Panc1 (cell line): ENCODE results near the gene ABCC3. TPM values are rescaled to one million over a fixed set of nuclear protein-coding genes. Genes with fewer than 3 reads are reported as not detected.

Experiments used
- ATAC-seq: fragments of 200-7000 bp; cut with Tn5 transposase; 2 replicates; pipeline ENCODE4 v1.9.1; 2020; ENCODE audit warnings: mild to moderate bottlenecking, moderate library complexity
- BruUV-seq: library from RNA; stranded (reverse); fragments of 400-500 nt; replicated peaks from 2 replicates; lab custom pipeline; 2021; lab: Mats Ljungman, UMichigan
- CTCF ChIA-PET: fragments of 300-600 bp; sonication (Branson Sonifier 250); formaldehyde crosslinking; loops from one replicate; lab custom pipeline; 2022; ENCODE audit warnings: antibody characterized with exemption; lab: Charles Lee
- POLR2A ChIA-PET: fragments of 300-600 bp; sonication (Branson Sonifier 250); formaldehyde crosslinking; loops from one replicate; lab custom pipeline; 2022; ENCODE audit warnings: antibody characterized with exemption; lab: Charles Lee
- DNase-seq: peaks from one replicate; pipeline ENCODE4 v3.0.0-alpha.2; 2010; ENCODE audit warnings: low read depth, low spot score
- H3K27ac ChIP-seq: 2 replicates; pipeline ENCODE4 v1.5.1; 2011; ENCODE audit warnings: mild to moderate bottlenecking, low read length, inconsistent platforms
- H3K27me3 ChIP-seq: fragments of 200-500 bp; sonication (Bioruptor generic); 2 replicates; pipeline ENCODE4 v1.6.0; 2014; ENCODE audit warnings: low read length, inconsistent platforms; ENCODE audit not compliant: control insufficient read depth, insufficient read depth
- H3K36me3 ChIP-seq: fragments of 200-500 bp; sonication (Bioruptor generic); 2 replicates; pipeline ENCODE4 v1.5.1; 2014; ENCODE audit warnings: inconsistent platforms, mild to moderate bottlenecking, low read length, moderate library complexity; ENCODE audit not compliant: control insufficient read depth, insufficient read depth
- H3K4me1 ChIP-seq: 2 replicates; pipeline ENCODE4 v1.5.1; 2011; ENCODE audit warnings: inconsistent platforms, mild to moderate bottlenecking, low read length, moderate library complexity; ENCODE audit not compliant: control insufficient read depth, insufficient read depth
- H3K4me3 ChIP-seq, 2 experiments: 2 replicates each; pipeline ENCODE4 v1.5.1; 2011 to 2012; ENCODE audit warnings: low read depth in 2 of 2, low read length in 2 of 2, mild to moderate bottlenecking in 2 of 2, inconsistent platforms in 1 of 2, moderate library complexity in 1 of 2
- H3K9me3 ChIP-seq: fragments of 200-500 bp; sonication (Bioruptor generic); 2 replicates; pipeline ENCODE4 v1.5.1; 2014; ENCODE audit warnings: low read depth, mild to moderate bottlenecking, inconsistent platforms, low read length, moderate library complexity; ENCODE audit not compliant: control insufficient read depth, insufficient read depth
- POLR2AphosphoS5 ChIP-seq: IDR thresholded peaks from 2 replicates; pipeline ENCODE4 v1.6.1; 2012; ENCODE audit warnings: mild to moderate bottlenecking, low read depth, low read length, moderate library complexity
- SIN3A ChIP-seq: IDR thresholded peaks from 2 replicates; pipeline ENCODE4 v1.6.1; 2012; ENCODE audit warnings: low read depth, mild to moderate bottlenecking, low read length, moderate library complexity, borderline replicate concordance; ENCODE audit not compliant: insufficient read depth
- TCF7L2 ChIP-seq: IDR thresholded peaks from 2 replicates; pipeline ENCODE4 v1.6.1; 2011; ENCODE audit warnings: mild to moderate bottlenecking, low read depth, low read length, inconsistent platforms
- in situ Hi-C: cut with HindIII; loops from 2 replicates; pipeline ENCODE4 v1.10.0; 2016; ENCODE audit warnings: low sequenced_read_pairs, low pct_unique_long_range_greater_than_20kb
- intact Hi-C: fragments of 100-400 bp; cut with micrococcal nuclease; formaldehyde crosslinking; loops from one replicate; pipeline ENCODE4 v1.10.0; 2022; ENCODE audit not compliant: unreplicated experiment
- total RNA-seq: library from RNA; stranded (reverse); gene quantifications from one replicate; pipeline ENCODE4 v1.2.1, GENCODE V29; 2021; ENCODE audit not compliant: unreplicated experiment
- TF ChIP-seq, protein P1 (sequence below): fragments of 450-650 bp; IDR thresholded peaks from 2 replicates; pipeline ENCODE4 v1.5.1; 2017; ENCODE audit warnings: mild to moderate bottlenecking
- TF ChIP-seq, protein P2 (sequence below), 2 experiments: IDR thresholded peaks; 2 replicates each; pipeline ENCODE4 v1.6.1; 2011 to 2012; ENCODE audit warnings: low read depth in 2 of 2, control low read depth in 1 of 2, low read length in 1 of 2, mild to moderate bottlenecking in 1 of 2, moderate library complexity in 1 of 2; ENCODE audit not compliant: insufficient read depth in 1 of 2

Gene ABCC3
- total RNA-seq, 1 experiment from 2014 or later = 128 TPM

DNA sequence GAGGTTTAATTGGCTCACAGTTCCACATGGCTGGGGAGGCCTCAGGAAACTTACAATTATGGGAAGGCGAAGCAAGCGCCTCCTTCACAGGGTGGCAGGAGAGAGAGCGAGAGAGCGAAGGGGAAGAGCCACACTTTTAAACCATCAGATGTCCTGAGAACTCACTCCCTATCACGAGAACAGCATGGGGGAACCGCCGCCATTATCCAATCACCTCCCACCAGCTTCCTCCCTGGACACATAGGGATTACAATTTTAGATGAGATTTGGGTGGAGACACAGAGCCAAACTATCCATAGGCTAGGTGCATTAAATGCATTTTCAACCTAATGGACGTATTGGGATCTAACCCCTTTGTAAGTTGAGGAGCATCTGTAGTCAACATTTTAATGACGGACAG lies 78.0 kb downstream of the ABCC3 start:
- BruUV-seq = no TSS peak
- Histone ChIP-seq H3K27ac (no peak overlapping the region), H3K4me1 (peaks cover 14% of the 10 kb centered on the region), H3K27me3 (no peaks in the 10 kb centered on the region), H3K4me3 (no peak overlapping the region), H3K9me3 (no peaks in the 10 kb centered on the region), H3K36me3 (peaks cover 3% of the 10 kb centered on the region; the same call in 1 of the 2 replicates)
- no peak for ATAC-seq
- ChIA-PET POLR2A (no interaction called here), CTCF (no interaction called here)
- DNase-seq = no peak
- in situ Hi-C loops = no loop called here
- intact Hi-C loops = no loop called here
- TF ChIP-seq, protein P1, sequence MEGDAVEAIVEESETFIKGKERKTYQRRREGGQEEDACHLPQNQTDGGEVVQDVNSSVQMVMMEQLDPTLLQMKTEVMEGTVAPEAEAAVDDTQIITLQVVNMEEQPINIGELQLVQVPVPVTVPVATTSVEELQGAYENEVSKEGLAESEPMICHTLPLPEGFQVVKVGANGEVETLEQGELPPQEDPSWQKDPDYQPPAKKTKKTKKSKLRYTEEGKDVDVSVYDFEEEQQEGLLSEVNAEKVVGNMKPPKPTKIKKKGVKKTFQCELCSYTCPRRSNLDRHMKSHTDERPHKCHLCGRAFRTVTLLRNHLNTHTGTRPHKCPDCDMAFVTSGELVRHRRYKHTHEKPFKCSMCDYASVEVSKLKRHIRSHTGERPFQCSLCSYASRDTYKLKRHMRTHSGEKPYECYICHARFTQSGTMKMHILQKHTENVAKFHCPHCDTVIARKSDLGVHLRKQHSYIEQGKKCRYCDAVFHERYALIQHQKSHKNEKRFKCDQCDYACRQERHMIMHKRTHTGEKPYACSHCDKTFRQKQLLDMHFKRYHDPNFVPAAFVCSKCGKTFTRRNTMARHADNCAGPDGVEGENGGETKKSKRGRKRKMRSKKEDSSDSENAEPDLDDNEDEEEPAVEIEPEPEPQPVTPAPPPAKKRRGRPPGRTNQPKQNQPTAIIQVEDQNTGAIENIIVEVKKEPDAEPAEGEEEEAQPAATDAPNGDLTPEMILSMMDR = no peak
- TF ChIP-seq TCF7L2 (no peak), SIN3A (no peak), POLR2AphosphoS5 (no peak)
- TF ChIP-seq, protein P2, sequence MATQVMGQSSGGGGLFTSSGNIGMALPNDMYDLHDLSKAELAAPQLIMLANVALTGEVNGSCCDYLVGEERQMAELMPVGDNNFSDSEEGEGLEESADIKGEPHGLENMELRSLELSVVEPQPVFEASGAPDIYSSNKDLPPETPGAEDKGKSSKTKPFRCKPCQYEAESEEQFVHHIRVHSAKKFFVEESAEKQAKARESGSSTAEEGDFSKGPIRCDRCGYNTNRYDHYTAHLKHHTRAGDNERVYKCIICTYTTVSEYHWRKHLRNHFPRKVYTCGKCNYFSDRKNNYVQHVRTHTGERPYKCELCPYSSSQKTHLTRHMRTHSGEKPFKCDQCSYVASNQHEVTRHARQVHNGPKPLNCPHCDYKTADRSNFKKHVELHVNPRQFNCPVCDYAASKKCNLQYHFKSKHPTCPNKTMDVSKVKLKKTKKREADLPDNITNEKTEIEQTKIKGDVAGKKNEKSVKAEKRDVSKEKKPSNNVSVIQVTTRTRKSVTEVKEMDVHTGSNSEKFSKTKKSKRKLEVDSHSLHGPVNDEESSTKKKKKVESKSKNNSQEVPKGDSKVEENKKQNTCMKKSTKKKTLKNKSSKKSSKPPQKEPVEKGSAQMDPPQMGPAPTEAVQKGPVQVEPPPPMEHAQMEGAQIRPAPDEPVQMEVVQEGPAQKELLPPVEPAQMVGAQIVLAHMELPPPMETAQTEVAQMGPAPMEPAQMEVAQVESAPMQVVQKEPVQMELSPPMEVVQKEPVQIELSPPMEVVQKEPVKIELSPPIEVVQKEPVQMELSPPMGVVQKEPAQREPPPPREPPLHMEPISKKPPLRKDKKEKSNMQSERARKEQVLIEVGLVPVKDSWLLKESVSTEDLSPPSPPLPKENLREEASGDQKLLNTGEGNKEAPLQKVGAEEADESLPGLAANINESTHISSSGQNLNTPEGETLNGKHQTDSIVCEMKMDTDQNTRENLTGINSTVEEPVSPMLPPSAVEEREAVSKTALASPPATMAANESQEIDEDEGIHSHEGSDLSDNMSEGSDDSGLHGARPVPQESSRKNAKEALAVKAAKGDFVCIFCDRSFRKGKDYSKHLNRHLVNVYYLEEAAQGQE (IDR thresholded peaks at IDR 0.05; ENCODE audit: insufficient read depth in 1 of 2, low read depth in 2 of 2, low read length in 1 of 2) = no peak

DNA sequence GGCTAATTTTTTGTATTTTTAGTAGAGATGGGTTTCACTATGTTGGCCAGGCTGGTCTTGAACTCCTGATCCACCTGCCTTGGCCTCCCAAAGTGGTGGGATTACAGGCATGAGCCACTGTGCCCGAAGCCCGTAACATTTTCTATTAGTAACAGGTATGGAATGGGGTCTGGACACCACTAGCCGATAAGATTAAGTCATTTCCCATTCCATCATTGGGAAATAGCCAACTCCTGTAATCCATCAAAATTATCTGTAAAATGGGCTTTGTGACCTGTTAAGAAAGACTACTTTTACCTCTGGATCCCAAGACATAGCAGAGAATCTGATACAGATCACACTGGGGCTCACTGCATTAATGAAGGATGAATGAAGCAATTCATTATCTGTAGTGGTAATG lies 80.8 kb downstream of the ABCC3 start:
- Histone ChIP-seq H3K27me3 (no peaks in the 10 kb centered on the region), H3K4me1 (no peaks in the 10 kb centered on the region), H3K36me3 (peaks cover 9% of the 10 kb centered on the region; the same call in 1 of the 2 replicates), H3K4me3 (no peak overlapping the region), H3K9me3 (no peaks in the 10 kb centered on the region), H3K27ac (no peak overlapping the region)
- ChIA-PET CTCF (no interaction called here), POLR2A (no interaction called here)
- in situ Hi-C loops = no loop called here
- DNase-seq = no peak
- no peak for ATAC-seq
- BruUV-seq = no TSS peak
- intact Hi-C loops = no loop called here
- TF ChIP-seq TCF7L2 = no peak
- TF ChIP-seq, protein P2 (IDR thresholded peaks at IDR 0.05; ENCODE audit: insufficient read depth in 1 of 2, low read depth in 2 of 2, low read length in 1 of 2) = no peak
- TF ChIP-seq POLR2AphosphoS5 = no peak
- TF ChIP-seq SIN3A = no peak
- TF ChIP-seq, protein P1 = no peak
